ENCODE data around the gene SLC16A8.
A peak's percentile ranks its signal among the peaks of the same experiment; 100 is the strongest.

Gene SLC16A8

GRCh38 chr22:38083931-38084631 lies at the start of gene SLC16A8:
Gene SLC16A8 (minus strand): TSS chr22:38084184. CDS start chr22:38082873, 1,311 bp downstream.
- no peak for TF ChIP-seq YY1 (IDR thresholded peaks at IDR 0.05; ENCODE audit: insufficient read depth, insufficient read length)
- no peak for TF ChIP-seq ZNF274 (IDR thresholded peaks at IDR 0.05; ENCODE audit: low read depth, low read length)
- no peak for TF ChIP-seq SUZ12 (IDR thresholded peaks at IDR 0.05; ENCODE audit: extremely low read depth, insufficient read depth, insufficient read length)
- Histone ChIP-seq H3K4me3 (ENCODE audit: insufficient read length, low read depth) (no peak within 1 kb of the TSS), H3K9ac (ENCODE audit: insufficient read length, low read depth) (peak within 1 kb of the TSS; percentile 68), H3K4me1 (ENCODE audit: insufficient read depth, insufficient read length) (peaks cover 27% of the 10 kb centered on the region), H3K9me3 (ENCODE audit: insufficient read depth, low read length) (no peaks in the 10 kb centered on the region), H3K27me3 (ENCODE audit: insufficient read depth, insufficient read length) (peaks cover 7% of the 10 kb centered on the region), H3K36me3 (ENCODE audit: insufficient read depth, insufficient read length, low read length) (no peaks in the 10 kb centered on the region)
- no peak for DNase-seq (ENCODE audit: low read depth, low spot score)

GRCh38 chr22:38133331-38133730 lies 49.3 kb upstream of the SLC16A8 start:
- DNase-seq (ENCODE audit: low read depth, low spot score) = no peak
- H3K36me3 ChIP-seq (ENCODE audit: insufficient read depth, insufficient read length, low read length) = peaks cover 17% of the 10 kb centered on the region
- no peak overlapping the region for H3K4me3 ChIP-seq (ENCODE audit: insufficient read length, low read depth)
- no peaks in the 10 kb centered on the region for H3K4me1 ChIP-seq (ENCODE audit: insufficient read depth, insufficient read length)
- H3K27me3 ChIP-seq (ENCODE audit: insufficient read depth, insufficient read length) = no peaks in the 10 kb centered on the region
- H3K9ac ChIP-seq (ENCODE audit: insufficient read length, low read depth) = no peak overlapping the region
- H3K9me3 ChIP-seq (ENCODE audit: insufficient read depth, low read length) = no peaks in the 10 kb centered on the region
- TF ChIP-seq ZNF274 (IDR thresholded peaks at IDR 0.05; ENCODE audit: low read depth, low read length) (no peak), YY1 (IDR thresholded peaks at IDR 0.05; ENCODE audit: insufficient read depth, insufficient read length) (no peak), SUZ12 (IDR thresholded peaks at IDR 0.05; ENCODE audit: extremely low read depth, insufficient read depth, insufficient read length) (no peak)

GRCh38 chr22:38132794-38133193 lies 48.8 kb upstream of the SLC16A8 start:
- no peak overlapping the region for H3K4me3 ChIP-seq (ENCODE audit: insufficient read length, low read depth)
- peaks cover 13% of the 10 kb centered on the region for H3K36me3 ChIP-seq (ENCODE audit: insufficient read depth, insufficient read length, low read length)
- H3K9me3 ChIP-seq (ENCODE audit: insufficient read depth, low read length) = no peaks in the 10 kb centered on the region
- TF ChIP-seq YY1 (IDR thresholded peaks at IDR 0.05; ENCODE audit: insufficient read depth, insufficient read length) = no peak
- no peak for TF ChIP-seq SUZ12 (IDR thresholded peaks at IDR 0.05; ENCODE audit: extremely low read depth, insufficient read depth, insufficient read length)
- TF ChIP-seq ZNF274 (IDR thresholded peaks at IDR 0.05; ENCODE audit: low read depth, low read length) = no peak
- no peaks in the 10 kb centered on the region for H3K27me3 ChIP-seq (ENCODE audit: insufficient read depth, insufficient read length)
- DNase-seq (ENCODE audit: low read depth, low spot score) = no peak
- no peaks in the 10 kb centered on the region for H3K4me1 ChIP-seq (ENCODE audit: insufficient read depth, insufficient read length)
- H3K9ac ChIP-seq (ENCODE audit: insufficient read length, low read depth) = no peak overlapping the region

- peaks cover 14% of the 10 kb centered on the region for H3K36me3 ChIP-seq (ENCODE audit: insufficient read depth, insufficient read length, low read length)
- H3K9ac ChIP-seq (ENCODE audit: insufficient read length, low read depth) = no peak overlapping the region
- H3K9me3 ChIP-seq (ENCODE audit: insufficient read depth, low read length) = no peaks in the 10 kb centered on the region
- no peaks in the 10 kb centered on the region for H3K27me3 ChIP-seq (ENCODE audit: insufficient read depth, insufficient read length)
- TF ChIP-seq YY1 (IDR thresholded peaks at IDR 0.05; ENCODE audit: insufficient read depth, insufficient read length) (no peak), SUZ12 (IDR thresholded peaks at IDR 0.05; ENCODE audit: extremely low read depth, insufficient read depth, insufficient read length) (no peak), ZNF274 (IDR thresholded peaks at IDR 0.05; ENCODE audit: low read depth, low read length) (no peak)
- DNase-seq (ENCODE audit: low read depth, low spot score) = no peak
- H3K4me1 ChIP-seq (ENCODE audit: insufficient read depth, insufficient read length) = no peaks in the 10 kb centered on the region
- H3K4me3 ChIP-seq (ENCODE audit: insufficient read length, low read depth) = no peak overlapping the region
Measured at GRCh38 chr22:38132136-38132535, 48.2 kb upstream of the SLC16A8 start.

GRCh38 chr22:38131399-38131798 lies 47.4 kb upstream of the SLC16A8 start:
- Histone ChIP-seq H3K9me3 (ENCODE audit: insufficient read depth, low read length) (no peaks in the 10 kb centered on the region), H3K4me3 (ENCODE audit: insufficient read length, low read depth) (no peak overlapping the region), H3K9ac (ENCODE audit: insufficient read length, low read depth) (no peak overlapping the region), H3K36me3 (ENCODE audit: insufficient read depth, insufficient read length, low read length) (peaks cover 14% of the 10 kb centered on the region), H3K27me3 (ENCODE audit: insufficient read depth, insufficient read length) (no peaks in the 10 kb centered on the region), H3K4me1 (ENCODE audit: insufficient read depth, insufficient read length) (no peaks in the 10 kb centered on the region)
- TF ChIP-seq YY1 (IDR thresholded peaks at IDR 0.05; ENCODE audit: insufficient read depth, insufficient read length) = no peak
- TF ChIP-seq ZNF274 (IDR thresholded peaks at IDR 0.05; ENCODE audit: low read depth, low read length) = no peak
- no peak for TF ChIP-seq SUZ12 (IDR thresholded peaks at IDR 0.05; ENCODE audit: extremely low read depth, insufficient read depth, insufficient read length)
- DNase-seq (ENCODE audit: low read depth, low spot score) = no peak

GRCh38 chr22:38129856-38130255 lies 45.9 kb upstream of the SLC16A8 start:
- H3K27me3 ChIP-seq (ENCODE audit: insufficient read depth, insufficient read length) = no peaks in the 10 kb centered on the region
- peaks cover 16% of the 10 kb centered on the region for H3K36me3 ChIP-seq (ENCODE audit: insufficient read depth, insufficient read length, low read length)
- TF ChIP-seq ZNF274 (IDR thresholded peaks at IDR 0.05; ENCODE audit: low read depth, low read length) (no peak), SUZ12 (IDR thresholded peaks at IDR 0.05; ENCODE audit: extremely low read depth, insufficient read depth, insufficient read length) (no peak)
- no peak for DNase-seq (ENCODE audit: low read depth, low spot score)
- H3K9me3 ChIP-seq (ENCODE audit: insufficient read depth, low read length) = no peaks in the 10 kb centered on the region
- H3K4me3 ChIP-seq (ENCODE audit: insufficient read length, low read depth) = no peak overlapping the region
- no peak overlapping the region for H3K9ac ChIP-seq (ENCODE audit: insufficient read length, low read depth)
- H3K4me1 ChIP-seq (ENCODE audit: insufficient read depth, insufficient read length) = no peaks in the 10 kb centered on the region

- H3K4me1 ChIP-seq (ENCODE audit: insufficient read depth, insufficient read length) = peaks cover 5% of the 10 kb centered on the region
- H3K9me3 ChIP-seq (ENCODE audit: insufficient read depth, low read length) = no peaks in the 10 kb centered on the region
- TF ChIP-seq ZNF274 (IDR thresholded peaks at IDR 0.05; ENCODE audit: low read depth, low read length) (no peak), YY1 (IDR thresholded peaks at IDR 0.05; ENCODE audit: insufficient read depth, insufficient read length) (no peak)
- peaks cover 15% of the 10 kb centered on the region for H3K36me3 ChIP-seq (ENCODE audit: insufficient read depth, insufficient read length, low read length)
- H3K9ac ChIP-seq (ENCODE audit: insufficient read length, low read depth) = no peak overlapping the region
- no peak for DNase-seq (ENCODE audit: low read depth, low spot score)
- H3K4me3 ChIP-seq (ENCODE audit: insufficient read length, low read depth) = no peak overlapping the region
- no peaks in the 10 kb centered on the region for H3K27me3 ChIP-seq (ENCODE audit: insufficient read depth, insufficient read length)
Measured at GRCh38 chr22:38129021-38129420, 45.0 kb upstream of the SLC16A8 start.
